ENCODE measurements around the gene AK9. TPM values are rescaled to one million over a fixed set of nuclear protein-coding genes. Genes with fewer than 3 reads are reported as not detected.

Gene AK9
- total RNA-seq, 1 experiment from 2014 or later = 3.5 TPM

- Histone ChIP-seq H3K9me3 (ENCODE audit: control insufficient read depth in 1 of 2, insufficient read depth in 1 of 2, low read depth in 1 of 2, low read length in 2 of 2) (no peaks in the 10 kb centered on the region), H3K4me2 (ENCODE audit: low read length) (no peak overlapping the region), H3K4me3 (replicated peaks in 1 of 2; ENCODE audit: low read depth in 1 of 2, low read length in 2 of 2) (no peak overlapping the region), H3K9ac (ENCODE audit: low read length) (no peak overlapping the region), H4K20me1 (ENCODE audit: insufficient read depth) (no peaks in the 10 kb centered on the region), H3K9me2 (ENCODE audit: insufficient read depth) (no peaks in the 10 kb centered on the region), H3K27ac (ENCODE audit: low read depth, low read length) (no peak overlapping the region), H3K36me3 (ENCODE audit: control insufficient read depth in 1 of 2, insufficient read depth in 2 of 2, low read length in 2 of 2) (no peaks in the 10 kb centered on the region), H3K4me1 (ENCODE audit: control insufficient read depth in 1 of 2, insufficient read depth in 2 of 2, low read length in 2 of 2) (no peaks in the 10 kb centered on the region; a peak in 1 of 4 replicates), H3K27me3 (ENCODE audit: insufficient read depth, low read length) (no peaks in the 10 kb centered on the region), H2AFZ (ENCODE audit: low read depth, low read length, poor library complexity, severe bottlenecking) (no peak overlapping the region), H3K79me2 (ENCODE audit: insufficient read depth, low read length) (no peaks in the 10 kb centered on the region)
- no peak for DNase-seq (ENCODE audit: low read depth, low spot score)
- TF ChIP-seq FOSL1 (IDR thresholded peaks at IDR 0.05; ENCODE audit: low read depth) (no peak), REST (IDR thresholded peaks at IDR 0.05; ENCODE audit: low read depth) (no peak), MAX (IDR thresholded peaks at IDR 0.05) (no peak), ZFX (IDR thresholded peaks at IDR 0.05) (no peak), CBX3 (IDR thresholded peaks at IDR 0.05; ENCODE audit: low read depth) (no peak), SIN3A (IDR thresholded peaks at IDR 0.05; ENCODE audit: low read depth) (no peak), ZBTB33 (IDR thresholded peaks at IDR 0.05; ENCODE audit: extremely low read depth, insufficient replicate concordance, low read length) (no peak)
- BruUV-seq (replicated peaks) = no TSS peak
- ChIA-PET CTCF (interaction anchor here (0.6 kb wide), 1 partner anchor 204 kb away, joined by 3 read pairs; no protein-coding TSS in a partner anchor), POLR2A (no interaction called here), RAD21 (ENCODE audit: low non-redundant PET in 1 of 2, low total read pairs in 2 of 2, uncharacterized antibody in 2 of 2, unreplicated experiment in 2 of 2) (no interaction called here)
- no peak for ATAC-seq
- intact Hi-C loops (cut with micrococcal nuclease) = no loop called here
Measured at GRCh38 chr6:109506841-109507240, 184.2 kb downstream of the AK9 start.
